ENCODE measurements around the gene MFAP4. TPM values are rescaled to one million over a fixed set of nuclear protein-coding genes. Genes with fewer than 3 reads are reported as not detected.

MFAP4 gene
- total and polyA plus RNA-seq, 2 donors (not counting 1 experiment from before 2014, with no cell fraction given) = not detected

DNA sequence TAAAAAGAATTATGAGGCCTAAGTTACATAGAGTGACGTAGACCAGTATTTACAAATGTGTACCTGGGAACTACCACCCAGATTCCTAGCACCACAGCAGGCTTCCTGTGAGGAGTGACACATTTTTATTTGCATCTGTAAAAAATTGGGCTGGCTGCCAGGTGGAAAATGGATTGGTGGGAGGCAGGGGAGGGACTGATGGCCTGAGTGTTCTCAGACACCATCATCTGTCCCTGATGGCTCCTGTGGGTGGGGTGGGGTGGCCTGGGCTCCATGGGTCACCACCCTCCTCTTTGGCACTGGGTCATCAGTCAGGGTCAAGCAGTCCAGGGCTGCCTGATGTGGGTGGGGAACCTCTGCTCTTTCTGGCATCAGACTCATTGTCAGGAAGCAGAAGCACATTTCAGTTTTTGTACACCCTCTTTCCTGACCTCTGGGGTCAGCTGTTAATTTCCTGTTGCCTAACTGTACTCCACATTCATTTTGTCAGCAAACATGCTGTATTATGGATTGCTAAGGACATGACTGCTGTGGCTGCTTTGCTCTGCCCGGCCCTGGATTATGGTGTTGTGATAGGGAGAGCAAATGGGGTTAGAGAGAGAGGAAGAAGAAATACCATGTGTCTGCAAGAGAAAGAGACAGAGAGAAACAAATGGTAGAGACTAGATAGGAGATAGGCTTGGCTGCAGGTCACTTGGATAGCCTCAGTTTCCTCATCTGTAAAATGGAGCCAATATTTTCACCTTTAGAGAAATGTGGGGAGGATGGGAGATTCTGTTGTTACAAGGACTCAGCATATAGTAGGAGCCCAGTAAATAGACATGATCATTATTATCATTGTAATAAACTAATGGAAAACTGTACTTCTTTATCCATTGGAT lies 11.6 kb upstream of the MFAP4 start:
- Histone ChIP-seq H3K27me3 (replicated peaks in 1 of 4; ENCODE audit: control extremely low read depth in 1 of 4, control insufficient read depth in 3 of 4, insufficient read depth in 4 of 4, low read length in 3 of 4) (peaks cover 0 to 14% (median 1%) of the 10 kb centered on the region in 4 experiments), H3K4me2 (replicated peaks; ENCODE audit: low read depth, low read length, poor library complexity, severe bottlenecking) (no peak overlapping the region), H3K79me2 (ENCODE audit: control insufficient read depth, insufficient read depth, low read length) (no peaks in the 10 kb centered on the region), H3K9me3 (ENCODE audit: control extremely low read depth in 1 of 3, control insufficient read depth in 2 of 3, insufficient read depth in 1 of 3, low read length in 2 of 3) (no peaks in the 10 kb centered on the region), H4K20me1 (ENCODE audit: control insufficient read depth, insufficient read depth, low read length, poor library complexity, severe bottlenecking) (no peaks in the 10 kb centered on the region), H3K36me3 (replicated peaks in 1 of 2; ENCODE audit: control extremely low read depth in 1 of 2, control insufficient read depth in 1 of 2, extremely low read depth in 1 of 2, insufficient read depth in 2 of 2, low read length in 1 of 2) (no peaks in the 10 kb centered on the region), H3K4me3 (ENCODE audit: control extremely low read depth in 1 of 5, extremely low read depth in 1 of 5, insufficient read depth in 1 of 5, low read depth in 2 of 5, low read length in 4 of 5) (no peak overlapping the region), H3K27ac (ENCODE audit: low read length in 2 of 2) (no peak overlapping the region), H2AFZ (ENCODE audit: insufficient read depth, low read depth, low read length, poor library complexity, severe bottlenecking) (no peak overlapping the region), H3K4me1 (ENCODE audit: control insufficient read depth in 2 of 2, insufficient read depth in 2 of 2, low read length in 2 of 2) (no peaks in the 10 kb centered on the region), H3K9ac (ENCODE audit: low read length) (no peak overlapping the region)
- peaks cover 25% of the 10 kb centered on the region for H3K27me3 Mint-ChIP-seq
- 57% methylated on average over 1 of the region's 2 CpGs for WGBS (ENCODE audit: insufficient coverage)
- ChIA-PET POLR2A (no interaction called here), CTCF (no interaction called here)
- no peaks in the 10 kb centered on the region for H3K9me3 Mint-ChIP-seq (ENCODE audit: insufficient read depth)
- TF ChIP-seq EZH2 (IDR thresholded peaks at IDR 0.05; ENCODE audit: borderline replicate concordance, insufficient read depth, low read depth, low read length, poor library complexity, severe bottlenecking) (no peak), CTCF (IDR thresholded peaks at IDR 0.05) (no peak)
- no peaks in the 10 kb centered on the region for H3K4me1 Mint-ChIP-seq
- no peak overlapping the region for H3K27ac Mint-ChIP-seq
- intact Hi-C loops (cut with micrococcal nuclease) = no loop called here
- no peak overlapping the region for H3K4me3 Mint-ChIP-seq
- DNase-seq (no peak), ATAC-seq (ENCODE audit: low read depth) (no peak)

DNA sequence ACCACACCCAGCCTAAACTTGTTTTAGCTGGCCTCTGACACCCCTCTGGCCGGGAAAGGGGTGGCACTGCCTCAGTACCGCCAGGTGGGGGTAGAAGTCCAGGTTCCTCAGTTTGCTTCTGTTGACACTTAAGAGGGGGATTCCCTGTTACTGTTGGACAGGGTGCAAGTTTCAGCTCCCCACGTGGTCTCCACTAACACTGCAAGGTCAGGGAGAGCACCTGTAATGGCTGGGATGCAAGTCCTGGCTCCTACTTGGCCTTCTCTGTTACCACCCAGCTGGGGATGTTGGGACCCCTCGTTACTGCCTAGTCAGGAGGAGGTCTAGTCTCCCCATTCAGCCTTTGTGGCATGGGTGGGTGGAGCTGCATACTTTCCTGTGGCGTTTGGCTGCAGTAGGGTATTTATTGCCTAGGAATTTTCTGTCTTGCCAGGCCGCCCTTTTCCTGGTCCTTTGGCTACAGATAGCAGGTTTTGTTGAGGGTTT lies 10.6 kb upstream of the MFAP4 start:
- no peaks in the 10 kb centered on the region for H3K4me1 Mint-ChIP-seq
- no peaks in the 10 kb centered on the region for H3K4me1 ChIP-seq (ENCODE audit: control insufficient read depth in 2 of 2, insufficient read depth in 2 of 2, low read length in 2 of 2)
- CTCF ChIA-PET = interaction anchor here (0.6 kb wide), 1 partner anchor 388 kb away, joined by 3 read pairs; no protein-coding TSS in a partner anchor
- H3K9ac ChIP-seq (ENCODE audit: low read length) = no peak overlapping the region
- no peak overlapping the region for H3K4me3 ChIP-seq (ENCODE audit: control extremely low read depth in 1 of 5, extremely low read depth in 1 of 5, insufficient read depth in 1 of 5, low read depth in 2 of 5, low read length in 4 of 5)
- intact Hi-C loops (cut with micrococcal nuclease) = no loop called here
- TF ChIP-seq CTCF (IDR thresholded peaks at IDR 0.05) (no peak), EZH2 (IDR thresholded peaks at IDR 0.05; ENCODE audit: borderline replicate concordance, insufficient read depth, low read depth, low read length, poor library complexity, severe bottlenecking) (no peak)
- H3K27me3 ChIP-seq (replicated peaks in 1 of 4; ENCODE audit: control extremely low read depth in 1 of 4, control insufficient read depth in 3 of 4, insufficient read depth in 4 of 4, low read length in 3 of 4) = peaks cover 0 to 10% (median 1%) of the 10 kb centered on the region in 4 experiments
- 74% methylated on average over 5 of the region's 6 CpGs for WGBS (ENCODE audit: insufficient coverage)
- no peak for ATAC-seq (ENCODE audit: low read depth)
- H3K4me2 ChIP-seq (replicated peaks; ENCODE audit: low read depth, low read length, poor library complexity, severe bottlenecking) = no peak overlapping the region
- H2AFZ ChIP-seq (ENCODE audit: insufficient read depth, low read depth, low read length, poor library complexity, severe bottlenecking) = no peak overlapping the region
- H3K79me2 ChIP-seq (ENCODE audit: control insufficient read depth, insufficient read depth, low read length) = no peaks in the 10 kb centered on the region
- no peak overlapping the region for H3K4me3 Mint-ChIP-seq
- DNase-seq = no peak
- H3K9me3 Mint-ChIP-seq (ENCODE audit: insufficient read depth) = no peaks in the 10 kb centered on the region
- H3K27me3 Mint-ChIP-seq = peaks cover 24% of the 10 kb centered on the region
- no peaks in the 10 kb centered on the region for H3K9me3 ChIP-seq (ENCODE audit: control extremely low read depth in 1 of 3, control insufficient read depth in 2 of 3, insufficient read depth in 1 of 3, low read length in 2 of 3)
- no peaks in the 10 kb centered on the region for H4K20me1 ChIP-seq (ENCODE audit: control insufficient read depth, insufficient read depth, low read length, poor library complexity, severe bottlenecking)
- H3K27ac ChIP-seq (ENCODE audit: low read length in 2 of 2) = no peak overlapping the region
- no peak overlapping the region for H3K27ac Mint-ChIP-seq
- POLR2A ChIA-PET = no interaction called here
- no peaks in the 10 kb centered on the region for H3K36me3 ChIP-seq (replicated peaks in 1 of 2; ENCODE audit: control extremely low read depth in 1 of 2, control insufficient read depth in 1 of 2, extremely low read depth in 1 of 2, insufficient read depth in 2 of 2, low read length in 1 of 2)
